ENCODE measurements around the gene GRK5. TPM values are rescaled to one million over a fixed set of nuclear protein-coding genes. Genes with fewer than 3 reads are reported as not detected.

GRK5 gene
- total RNA-seq, 1 donor from 2014 or later, result 163 TPM

DNA sequence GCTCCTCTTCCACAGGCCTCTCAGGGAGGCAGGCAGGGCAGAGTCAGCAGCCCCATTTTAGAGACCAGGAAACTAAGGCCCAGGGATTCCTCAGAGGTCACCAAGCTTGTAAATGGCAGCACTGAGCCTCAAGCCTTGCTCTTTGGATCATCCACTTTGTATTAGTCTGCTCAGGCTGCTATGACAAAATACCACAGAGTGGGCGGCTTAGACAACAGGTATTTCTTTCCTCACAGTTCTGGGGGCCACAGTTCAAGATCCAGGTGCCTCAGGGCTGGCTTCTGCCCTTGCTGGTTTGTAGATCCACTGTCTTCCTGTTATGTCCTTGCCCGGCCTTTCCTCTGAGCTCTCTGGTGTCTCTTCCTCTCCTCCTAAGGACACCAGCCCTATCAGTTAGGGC is 151.2 kb downstream of the GRK5 start:
- H3K27me3 Mint-ChIP-seq (ENCODE audit: unreplicated experiment), result peaks cover 31% of the 10 kb centered on the region
- TF ChIP-seq, protein P1, sequence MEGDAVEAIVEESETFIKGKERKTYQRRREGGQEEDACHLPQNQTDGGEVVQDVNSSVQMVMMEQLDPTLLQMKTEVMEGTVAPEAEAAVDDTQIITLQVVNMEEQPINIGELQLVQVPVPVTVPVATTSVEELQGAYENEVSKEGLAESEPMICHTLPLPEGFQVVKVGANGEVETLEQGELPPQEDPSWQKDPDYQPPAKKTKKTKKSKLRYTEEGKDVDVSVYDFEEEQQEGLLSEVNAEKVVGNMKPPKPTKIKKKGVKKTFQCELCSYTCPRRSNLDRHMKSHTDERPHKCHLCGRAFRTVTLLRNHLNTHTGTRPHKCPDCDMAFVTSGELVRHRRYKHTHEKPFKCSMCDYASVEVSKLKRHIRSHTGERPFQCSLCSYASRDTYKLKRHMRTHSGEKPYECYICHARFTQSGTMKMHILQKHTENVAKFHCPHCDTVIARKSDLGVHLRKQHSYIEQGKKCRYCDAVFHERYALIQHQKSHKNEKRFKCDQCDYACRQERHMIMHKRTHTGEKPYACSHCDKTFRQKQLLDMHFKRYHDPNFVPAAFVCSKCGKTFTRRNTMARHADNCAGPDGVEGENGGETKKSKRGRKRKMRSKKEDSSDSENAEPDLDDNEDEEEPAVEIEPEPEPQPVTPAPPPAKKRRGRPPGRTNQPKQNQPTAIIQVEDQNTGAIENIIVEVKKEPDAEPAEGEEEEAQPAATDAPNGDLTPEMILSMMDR (IDR thresholded peaks at IDR 0.05; ENCODE audit: unreplicated experiment), result no peak
- H3K4me1 Mint-ChIP-seq (ENCODE audit: unreplicated experiment), result peaks cover 33% of the 10 kb centered on the region
- H3K27ac Mint-ChIP-seq (ENCODE audit: unreplicated experiment), result peak overlapping the region; percentile 53
- DNase-seq (ENCODE audit: low spot score), result no peak
- H3K36me3 Mint-ChIP-seq (ENCODE audit: low read depth, unreplicated experiment), result peaks cover 55% of the 10 kb centered on the region
- peak overlapping the region; percentile 8 for H3K4me3 Mint-ChIP-seq (ENCODE audit: unreplicated experiment)
- no peaks in the 10 kb centered on the region for H3K9me3 Mint-ChIP-seq (ENCODE audit: unreplicated experiment)

DNA sequence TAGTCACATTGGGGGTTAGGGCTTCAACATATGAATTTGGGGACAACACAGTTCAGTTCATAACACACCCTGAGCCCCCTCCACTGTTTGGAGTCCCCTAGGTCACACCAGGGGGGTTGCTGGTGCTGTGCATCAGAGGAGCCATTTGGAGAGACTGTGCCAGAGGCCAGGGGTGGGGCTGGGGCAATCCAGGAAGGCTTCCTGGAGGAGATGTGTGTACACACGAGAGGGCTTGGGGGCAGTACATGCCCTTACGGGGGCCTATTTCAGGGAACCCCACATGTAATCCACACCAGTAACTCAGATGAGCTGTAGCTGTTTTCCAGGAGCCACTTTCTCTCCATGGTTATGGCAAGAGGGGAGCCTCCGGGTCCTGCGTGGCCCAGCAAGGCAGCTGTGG is 151.7 kb downstream of the GRK5 start:
- Mint-ChIP-seq H3K4me3 (ENCODE audit: unreplicated experiment) (peak overlapping the region; percentile 8), H3K36me3 (ENCODE audit: low read depth, unreplicated experiment) (peaks cover 59% of the 10 kb centered on the region), H3K4me1 (ENCODE audit: unreplicated experiment) (peaks cover 36% of the 10 kb centered on the region), H3K27ac (ENCODE audit: unreplicated experiment) (peak overlapping the region; percentile 53), H3K9me3 (ENCODE audit: unreplicated experiment) (no peaks in the 10 kb centered on the region), H3K27me3 (ENCODE audit: unreplicated experiment) (peaks cover 31% of the 10 kb centered on the region)
- TF ChIP-seq, protein P1 (IDR thresholded peaks at IDR 0.05; ENCODE audit: unreplicated experiment), result no peak
- no peak for DNase-seq (ENCODE audit: low spot score)

DNA sequence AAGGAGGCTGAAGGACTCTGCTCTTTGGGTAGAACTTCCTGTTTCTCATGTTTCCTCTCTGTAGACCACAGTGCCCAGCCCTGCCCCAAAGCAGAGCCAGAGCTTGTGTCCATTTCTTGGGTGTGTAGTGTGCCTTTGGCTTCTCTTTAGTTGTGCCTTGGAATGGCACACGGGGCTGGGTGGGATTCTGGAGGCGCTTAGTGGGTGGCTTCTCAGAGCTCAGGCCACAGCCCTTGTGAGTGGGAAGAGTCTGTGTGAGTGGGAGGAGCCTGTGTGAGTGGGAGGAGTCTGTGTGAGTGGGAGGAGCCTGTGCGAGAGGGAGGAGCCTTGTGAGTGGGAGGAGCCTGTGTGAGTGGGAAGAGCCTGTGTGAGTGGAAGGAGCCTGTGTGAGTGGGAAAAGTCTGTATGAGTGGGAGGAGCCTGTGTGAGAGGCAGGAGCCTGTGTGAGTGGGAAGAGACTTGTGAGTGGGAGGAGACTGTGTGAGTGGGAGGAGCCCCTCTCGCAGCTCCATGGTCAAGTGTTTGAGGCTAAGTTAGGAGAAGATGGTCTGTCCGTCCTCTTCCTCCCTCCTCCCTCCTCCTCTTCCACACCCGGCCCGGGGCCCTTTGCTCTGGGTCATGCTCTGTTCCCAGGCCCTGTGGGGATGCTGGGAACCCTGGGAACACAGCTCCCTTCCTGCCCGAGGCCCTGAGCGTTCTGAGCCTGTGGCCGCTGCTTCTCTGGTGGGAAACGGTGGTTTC is 153.0 kb downstream of the GRK5 start:
- Mint-ChIP-seq H3K4me3 (ENCODE audit: unreplicated experiment) (peak overlapping the region; percentile 79), H3K36me3 (ENCODE audit: low read depth, unreplicated experiment) (peaks cover 65% of the 10 kb centered on the region), H3K4me1 (ENCODE audit: unreplicated experiment) (peaks cover 44% of the 10 kb centered on the region), H3K9me3 (ENCODE audit: unreplicated experiment) (no peaks in the 10 kb centered on the region), H3K27ac (ENCODE audit: unreplicated experiment) (peak overlapping the region; percentile 74), H3K27me3 (ENCODE audit: unreplicated experiment) (peaks cover 31% of the 10 kb centered on the region)
- TF ChIP-seq, protein P1 (IDR thresholded peaks at IDR 0.05; ENCODE audit: unreplicated experiment), result no peak
- DNase-seq (ENCODE audit: low spot score), result no peak

DNA sequence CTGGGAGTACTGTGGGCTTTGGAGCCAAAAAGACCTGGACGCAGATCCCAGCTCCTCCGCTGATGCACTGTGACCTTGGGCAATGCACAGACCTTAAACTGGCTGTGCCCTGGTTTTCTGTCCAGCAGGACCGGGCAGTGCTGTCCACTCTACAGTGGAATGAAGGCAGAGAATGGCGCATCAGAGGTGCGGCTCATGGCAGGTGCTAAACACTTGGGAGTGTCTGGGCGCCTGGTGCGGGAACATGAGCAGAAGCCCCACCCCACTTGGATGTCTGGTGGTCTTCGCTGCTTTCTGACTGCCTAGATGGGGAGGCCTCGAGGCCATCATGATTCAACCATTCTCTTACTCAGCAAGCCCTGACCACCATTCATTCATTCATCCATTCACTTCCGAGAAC is 153.7 kb downstream of the GRK5 start:
- H3K4me3 Mint-ChIP-seq (ENCODE audit: unreplicated experiment), result no peak overlapping the region
- H3K36me3 Mint-ChIP-seq (ENCODE audit: low read depth, unreplicated experiment), result peaks cover 60% of the 10 kb centered on the region
- H3K27ac Mint-ChIP-seq (ENCODE audit: unreplicated experiment), result peak overlapping the region; percentile 78
- H3K27me3 Mint-ChIP-seq (ENCODE audit: unreplicated experiment), result peaks cover 36% of the 10 kb centered on the region
- DNase-seq (ENCODE audit: low spot score), result no peak
- TF ChIP-seq, protein P1 (IDR thresholded peaks at IDR 0.05; ENCODE audit: unreplicated experiment), result no peak
- H3K9me3 Mint-ChIP-seq (ENCODE audit: unreplicated experiment), result no peaks in the 10 kb centered on the region
- peaks cover 50% of the 10 kb centered on the region for H3K4me1 Mint-ChIP-seq (ENCODE audit: unreplicated experiment)

DNA sequence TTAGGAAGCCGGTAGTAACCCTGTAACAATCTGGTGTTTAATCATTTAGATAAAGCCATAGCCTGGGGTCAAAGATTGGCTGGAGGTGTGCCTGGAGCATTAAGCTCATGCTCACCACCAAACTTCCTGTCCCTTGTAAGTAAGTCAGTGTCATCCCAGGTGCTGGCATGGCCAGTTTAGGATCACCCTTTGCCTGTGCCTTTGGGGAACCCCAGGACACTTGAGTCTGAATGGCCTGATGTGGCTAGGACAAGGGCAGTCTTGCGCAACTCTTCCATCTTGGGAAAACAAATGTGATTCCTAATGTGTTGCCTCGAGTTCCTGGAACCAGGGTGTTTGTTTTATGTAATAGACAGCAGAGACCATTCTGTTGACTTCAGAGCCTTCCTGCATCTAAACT is 154.8 kb downstream of the GRK5 start:
- no peak overlapping the region for H3K4me3 Mint-ChIP-seq (ENCODE audit: unreplicated experiment)

More for the DNA sequence above, 154.8 kb downstream of the GRK5 start:
- H3K27ac Mint-ChIP-seq (ENCODE audit: unreplicated experiment), result peak overlapping the region; percentile 64
- DNase-seq (ENCODE audit: low spot score), result no peak
- H3K27me3 Mint-ChIP-seq (ENCODE audit: unreplicated experiment), result peaks cover 36% of the 10 kb centered on the region
- peaks cover 52% of the 10 kb centered on the region for H3K36me3 Mint-ChIP-seq (ENCODE audit: low read depth, unreplicated experiment)
- TF ChIP-seq, protein P1 (IDR thresholded peaks at IDR 0.05; ENCODE audit: unreplicated experiment), result no peak
- H3K9me3 Mint-ChIP-seq (ENCODE audit: unreplicated experiment), result no peaks in the 10 kb centered on the region
- peaks cover 53% of the 10 kb centered on the region for H3K4me1 Mint-ChIP-seq (ENCODE audit: unreplicated experiment)

Measured in endothelial cell (in vitro differentiated cells).